Erythroblast (primary cell): ENCODE data around the gene COL4A4.

Experiments used
- GATA1 ChIP-seq: IDR thresholded peaks from 2 replicates; pipeline ENCODE4 v1.6.1; 2011; ENCODE audit warnings: low read depth, mild to moderate bottlenecking, control low read depth, low read length, moderate library complexity
- POLR2A ChIP-seq: IDR thresholded peaks from 2 replicates; pipeline ENCODE4 v1.6.1; 2011; ENCODE audit warnings: mild to moderate bottlenecking, low read length

DNA sequence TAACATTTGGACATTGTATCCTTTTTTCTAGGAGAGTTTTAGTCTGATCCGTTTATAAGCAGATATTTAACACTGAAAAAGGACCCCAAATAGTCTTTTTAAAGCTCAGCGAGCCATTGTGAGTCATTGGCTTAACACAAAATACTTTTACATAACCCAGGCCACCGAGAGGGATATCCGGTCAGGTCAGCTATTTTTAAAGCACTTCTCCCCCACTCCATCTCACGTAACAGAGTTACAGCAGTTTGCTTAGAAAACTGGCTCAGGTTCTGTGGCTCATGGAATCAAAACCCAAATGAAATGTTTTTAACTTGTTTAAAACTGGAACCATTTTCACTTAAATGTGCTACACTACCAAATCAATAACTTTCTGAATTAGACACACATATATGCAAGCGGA lies 24.3 kb upstream of the COL4A4 start:
- TF ChIP-seq POLR2A (no peak), GATA1 (no peak)
